Neural cell (in vitro differentiated cells): ENCODE measurements around the gene HDC.

ENCODE experiments used
- CTCF ChIP-seq: fragments of 450-650 bp; IDR thresholded peaks from 2 replicates; pipeline ENCODE4 v1.5.1; 2014; ENCODE audit warnings: antibody characterized with exemption, mild to moderate bottlenecking, moderate library complexity; ENCODE audit not compliant: poor library complexity, severe bottlenecking
- EP300 ChIP-seq: fragments of 450-650 bp; conservative IDR thresholded peaks from 2 replicates; pipeline ENCODE4 v1.6.1; 2014; ENCODE audit warnings: antibody characterized with exemption, mild to moderate bottlenecking, moderate library complexity; ENCODE audit not compliant: poor library complexity, severe bottlenecking
- EZH2 ChIP-seq: fragments of 200-600, 300-800 bp; shearing (Covaris generic), sonication (generic); IDR thresholded peaks from 2 replicates; pipeline ENCODE4 v1.6.1; 2014; ENCODE audit warnings: antibody characterized with exemption, low read length, borderline replicate concordance, mild to moderate bottlenecking; ENCODE audit not compliant: insufficient read depth, poor library complexity, severe bottlenecking
- POLR2AphosphoS5 ChIP-seq: IDR thresholded peaks from 2 replicates; pipeline ENCODE4 v1.6.1; 2012
- SMC3 ChIP-seq: fragments of 450-650 bp; conservative IDR thresholded peaks from 2 replicates; pipeline ENCODE4 v1.6.1; 2014; ENCODE audit warnings: antibody characterized with exemption, mild to moderate bottlenecking, moderate library complexity; ENCODE audit not compliant: poor library complexity

GRCh38 chr15:50247819-50248655 is 17.5 kb downstream of the HDC start:
- TF ChIP-seq SMC3 = no peak
- no peak for TF ChIP-seq CTCF
- no peak for TF ChIP-seq POLR2AphosphoS5
- TF ChIP-seq EZH2 = no peak
- no peak for TF ChIP-seq EP300
